HG03565 (cell line): ENCODE data around the gene ARHGEF7.
"Not testable (repeated sequence)": the region's sequence is repeated elsewhere in the genome, so short reads cannot be mapped to it uniquely, and the experiment has no call there.

Experiments
- ATAC-seq: cut with Tn5 transposase; IDR thresholded peaks from one replicate; pipeline ENCODE4 v1.9.1; 2021; ENCODE audit warnings: mild to moderate bottlenecking, moderate library complexity; ENCODE audit not compliant: unreplicated experiment

Gene ARHGEF7

GRCh38 chr13:111189064-111189505, 74.0 kb downstream of the ARHGEF7 start:
- not testable (repeated sequence) for ATAC-seq

GRCh38 chr13:111189516-111189915, 74.4 kb downstream of the ARHGEF7 start:
- ATAC-seq, result not testable (repeated sequence)

GRCh38 chr13:111193223-111193622, 78.1 kb downstream of the ARHGEF7 start:
- ATAC-seq, result not testable (repeated sequence)

GRCh38 chr13:111194651-111195050, 79.5 kb downstream of the ARHGEF7 start:
- ATAC-seq, result not testable (repeated sequence)

- not testable (repeated sequence) for ATAC-seq
These were observed 83.7 kb downstream of the ARHGEF7 start for GRCh38 chr13:111198732-111199378.

DNA sequence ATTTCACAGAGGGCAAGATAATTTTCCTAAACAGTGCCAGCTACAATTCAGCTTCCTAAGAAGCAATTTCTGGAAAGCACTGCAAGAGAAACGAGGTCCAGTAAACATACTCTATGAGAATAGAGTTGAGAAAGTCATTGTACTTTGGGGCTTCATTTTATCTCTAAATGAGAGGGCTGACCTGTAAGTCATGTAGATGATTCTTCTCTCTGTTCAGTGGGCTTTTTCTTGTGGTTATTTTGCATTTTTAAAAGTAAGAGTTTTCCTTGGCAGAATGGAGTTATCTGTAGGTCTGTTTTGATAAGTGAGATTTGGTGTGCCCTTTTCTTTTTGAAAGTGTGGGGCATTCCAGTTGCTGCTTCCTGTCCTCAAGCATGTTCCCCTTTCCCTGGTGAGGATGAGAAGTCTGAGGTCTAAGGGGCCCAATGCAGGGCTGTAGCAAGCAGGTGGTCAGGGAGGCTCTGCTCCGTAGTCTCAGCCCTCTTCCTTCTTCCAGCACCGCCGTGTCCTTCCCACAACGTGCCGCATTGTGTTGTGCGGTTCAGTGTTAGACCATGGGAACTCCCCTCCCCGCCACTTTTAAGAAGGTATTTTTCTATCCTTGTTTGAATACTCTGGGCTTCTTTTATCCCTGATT, 86.3 kb downstream of the ARHGEF7 start:
- no peak for ATAC-seq

DNA sequence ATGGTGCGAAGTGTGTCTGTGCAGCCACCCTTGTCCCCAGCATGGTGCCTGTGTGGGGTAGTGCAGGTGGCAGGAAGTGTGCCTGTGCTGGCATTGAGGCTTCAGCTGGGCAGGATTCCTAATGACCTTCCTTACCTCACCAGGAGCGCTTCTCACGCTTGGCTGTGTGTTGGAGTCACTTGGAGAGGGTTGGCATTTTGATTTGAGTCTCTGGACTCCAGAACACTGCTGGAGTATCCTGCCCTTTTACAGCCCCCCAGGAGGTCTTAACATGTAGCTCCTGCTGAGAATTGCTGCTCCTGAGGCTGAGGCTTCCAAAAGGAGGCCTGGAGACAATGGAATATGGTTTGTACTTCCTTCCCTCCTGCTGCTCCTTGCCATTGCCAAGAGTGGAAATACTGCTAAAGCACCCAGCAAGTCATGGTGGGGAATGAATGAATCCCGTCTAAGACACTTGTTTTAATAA, 87.1 kb downstream of the ARHGEF7 start:
- no peak for ATAC-seq

- peak; percentile 87 for ATAC-seq
These were observed 87.6 kb downstream of the ARHGEF7 start for GRCh38 chr13:111202745-111203144.

GRCh38 chr13:111203736-111204389, 88.8 kb downstream of the ARHGEF7 start:
- no peak for ATAC-seq

GRCh38 chr13:111204438-111205177, 89.5 kb downstream of the ARHGEF7 start:
- ATAC-seq, result no peak

DNA sequence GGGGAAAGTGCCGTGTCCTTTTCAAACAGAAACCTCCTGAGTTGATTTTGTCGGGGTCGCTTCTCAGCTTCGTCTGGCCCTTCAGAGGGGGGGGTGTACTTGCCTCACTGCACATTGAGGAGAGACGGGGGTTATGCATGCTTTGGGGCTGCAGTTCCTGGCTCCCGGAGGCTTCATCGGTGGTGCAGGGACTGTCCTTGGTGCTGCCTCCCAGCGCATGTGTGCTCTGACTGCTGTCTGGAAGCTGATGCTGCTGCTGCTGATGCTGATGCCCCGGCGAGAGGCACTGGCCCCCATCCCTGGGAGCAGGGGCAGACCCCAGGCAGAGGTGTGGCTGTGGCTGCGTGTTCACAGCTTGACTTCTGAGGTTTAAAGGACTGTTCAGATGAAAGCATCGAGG, 91.0 kb downstream of the ARHGEF7 start:
- ATAC-seq, result no peak

DNA sequence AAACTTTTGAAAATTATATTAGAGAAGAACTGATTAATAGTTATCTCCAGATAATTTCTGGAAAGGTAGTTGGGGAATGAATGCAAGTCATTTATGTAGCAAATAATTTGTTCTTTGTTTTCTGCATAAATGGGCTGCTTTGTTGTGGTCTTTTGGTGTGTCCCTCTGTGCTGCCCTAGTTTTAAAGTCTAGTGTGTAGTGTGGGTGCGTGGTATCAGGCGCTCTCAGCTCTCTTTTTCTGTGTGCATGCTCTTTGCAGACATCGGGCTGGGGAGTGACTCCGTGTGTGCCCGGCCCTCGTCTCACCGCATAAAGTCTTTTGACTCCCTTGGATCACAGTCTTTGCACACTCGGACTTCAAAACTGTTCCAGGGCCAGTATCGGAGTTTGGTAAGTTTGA, 94.5 kb downstream of the ARHGEF7 start:
- no peak for ATAC-seq

DNA sequence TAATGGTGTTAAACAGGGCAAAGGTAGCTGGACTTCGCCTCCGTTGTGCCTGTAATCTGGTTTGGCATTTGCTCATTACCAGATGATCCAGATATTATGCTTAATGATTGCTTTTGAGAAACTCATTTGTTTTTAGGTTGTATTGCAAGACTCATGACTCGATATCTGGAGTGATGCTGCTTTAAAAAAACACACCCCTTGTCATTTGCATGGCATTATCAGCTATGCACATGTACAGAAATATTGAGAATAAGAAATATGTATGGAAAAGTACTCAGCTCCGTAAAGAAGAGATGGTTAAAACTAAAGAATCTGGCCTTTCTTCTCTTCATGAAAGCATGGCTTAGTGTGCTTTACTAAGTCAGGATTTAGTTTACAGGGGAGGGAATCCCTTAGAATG, 95.0 kb downstream of the ARHGEF7 start:
- ATAC-seq, result no peak

GRCh38 chr13:111210544-111211469, 95.7 kb downstream of the ARHGEF7 start:
- ATAC-seq, result no peak

DNA sequence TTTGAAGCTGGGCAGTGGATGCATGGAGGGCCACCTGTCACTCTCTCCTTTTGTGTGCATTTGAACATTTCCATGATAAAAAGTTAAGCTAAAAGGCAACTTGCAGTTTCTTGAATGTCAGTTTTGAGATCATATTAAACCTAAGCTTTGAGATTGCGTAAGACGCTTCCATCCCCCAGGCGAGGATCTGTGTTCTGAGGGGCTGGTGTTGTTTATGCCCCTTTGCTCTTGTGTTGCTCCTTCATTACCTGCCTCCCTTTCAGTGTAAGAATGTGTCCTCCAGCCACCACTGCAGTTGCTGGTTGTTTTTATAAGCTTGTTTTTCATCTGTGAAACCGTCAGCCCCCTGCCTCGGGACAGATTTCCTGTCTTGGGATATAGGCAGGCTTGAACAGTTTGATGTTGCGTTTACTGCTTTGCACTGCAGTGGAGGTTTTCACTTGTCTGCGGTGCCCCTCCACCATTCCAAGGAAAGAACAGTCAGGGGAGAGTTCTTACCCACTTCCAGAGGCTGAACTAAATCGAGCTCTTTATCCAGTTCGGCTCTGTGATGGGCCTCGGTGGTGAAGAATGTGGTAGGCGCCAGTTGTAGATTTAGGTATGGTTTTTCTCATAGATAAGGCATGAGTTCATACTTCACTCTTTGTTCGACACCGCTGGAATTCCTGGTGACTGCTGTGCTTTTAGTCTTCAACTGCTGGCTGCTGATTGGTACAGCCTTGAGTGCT, 96.8 kb downstream of the ARHGEF7 start:
- no peak for ATAC-seq

- ATAC-seq, result no peak
These were observed 97.4 kb downstream of the ARHGEF7 start for GRCh38 chr13:111212517-111212873.

- no peak for ATAC-seq
These were observed 99.0 kb downstream of the ARHGEF7 start for GRCh38 chr13:111213964-111214726.

- no peak for ATAC-seq
These were observed 100.3 kb downstream of the ARHGEF7 start for GRCh38 chr13:111215081-111216047.
